Fibroblast of lung (primary cell): ENCODE measurements around the gene POP7. TPM values are rescaled to one million over a fixed set of nuclear protein-coding genes. Genes with fewer than 3 reads are reported as not detected.
"Not testable (repeated sequence)": the region's sequence is repeated elsewhere in the genome, so short reads cannot be mapped to it uniquely, and the experiment has no call there.

Experiments used
- DNase-seq, 2 donors: peaks; one replicate each; pipeline versions ENCODE4 v3.0.0 to v3.0.0-alpha.2; 2010; ENCODE audit warnings: low read depth in 2 of 2
- H2AFZ ChIP-seq: 2 replicates; pipeline ENCODE4 v1.5.1; 2012; ENCODE audit warnings: low read length, control low read depth, inconsistent platforms
- H3K27ac ChIP-seq: 2 replicates; pipeline ENCODE4 v1.5.1; 2011; ENCODE audit warnings: low read length, control low read depth; ENCODE audit not compliant: insufficient read depth
- H3K27me3 ChIP-seq: 2 replicates; pipeline ENCODE4 v1.5.1; 2011; ENCODE audit warnings: mild to moderate bottlenecking, low read length; ENCODE audit not compliant: control insufficient read depth, insufficient read depth
- H3K36me3 ChIP-seq: 2 replicates; pipeline ENCODE4 v1.5.1; 2011; ENCODE audit warnings: low read length; ENCODE audit not compliant: control insufficient read depth, insufficient read depth
- H3K4me1 ChIP-seq: 2 replicates; pipeline ENCODE4 v1.5.1; 2011; ENCODE audit warnings: low read length; ENCODE audit not compliant: control insufficient read depth, insufficient read depth; ENCODE audit errors: extremely low read depth
- H3K4me2 ChIP-seq: 2 replicates; pipeline ENCODE4 v1.5.1; 2011; ENCODE audit warnings: low read length, control low read depth; ENCODE audit not compliant: insufficient read depth; ENCODE audit errors: extremely low read depth
- H3K4me3 ChIP-seq, 4 experiments: fragments of 200-600 bp in 1 of 4; sonication (generic) in 1 of 4; replicated peaks in 1 of 4; 2 replicates each; pipeline ENCODE4 v1.5.1; 2011 to 2016; ENCODE audit warnings: low read length in 4 of 4, low read depth in 3 of 4, mild to moderate bottlenecking in 3 of 4, control low read depth in 2 of 4, inconsistent platforms in 1 of 4, mixed read lengths in 1 of 4; ENCODE audit not compliant: insufficient read depth in 1 of 4; ENCODE audit errors: control extremely low read depth in 1 of 4
- H3K79me2 ChIP-seq: 2 replicates; pipeline ENCODE4 v1.5.1; 2012; ENCODE audit warnings: mild to moderate bottlenecking, low read length, inconsistent platforms; ENCODE audit not compliant: control insufficient read depth, insufficient read depth
- H3K9ac ChIP-seq: 2 replicates; pipeline ENCODE4 v1.5.1; 2011; ENCODE audit warnings: mild to moderate bottlenecking, low read length, control low read depth; ENCODE audit not compliant: insufficient read depth
- H3K9me3 ChIP-seq: 2 replicates; pipeline ENCODE4 v1.5.1; 2012; ENCODE audit warnings: low read depth, low read length; ENCODE audit not compliant: control insufficient read depth, insufficient read depth
- H4K20me1 ChIP-seq: 2 replicates; pipeline ENCODE4 v1.5.1; 2011; ENCODE audit warnings: low read length; ENCODE audit not compliant: control insufficient read depth, insufficient read depth; ENCODE audit errors: extremely low read depth
- EZH2 ChIP-seq: IDR thresholded peaks from 2 replicates; pipeline ENCODE4 v1.5.1; 2012; ENCODE audit warnings: low read length, control low read depth, mild to moderate bottlenecking; ENCODE audit errors: missing control alignments
- polyA minus RNA-seq: library from RNA; depleted of rRNA, polyadenylated mRNA; stranded (reverse); fragments of >200 nt; gene quantifications from 2 replicates; pipeline ENCODE4 v1.2.3, GENCODE V29; 2011; ENCODE audit warnings: low replicate concordance
- polyA plus RNA-seq, 2 donors: library from polyadenylated mRNA; depleted of rRNA in 1 of 2; stranded (reverse) in 1 of 2; unstranded in 1 of 2; fragments of >200 nt; gene quantifications; 2 replicates each; pipeline ENCODE4 v1.2.1, GENCODE V29; 2011 to 2012; ENCODE audit warnings: missing spikeins in 1 of 2
- total RNA-seq: library from RNA; depleted of rRNA; stranded (reverse); fragments of >200 nt; gene quantifications from 2 replicates; pipeline ENCODE4 v1.2.1, GENCODE V29; 2014
- TF ChIP-seq, protein P1 (sequence below), 2 donors: IDR thresholded peaks in 1 of 2; conservative IDR thresholded peaks in 1 of 2; 1 replicate in 1 of 2; 2 replicates in 1 of 2; pipeline ENCODE4 v1.5.1; 2011 to 2012; ENCODE audit warnings: low read length in 2 of 2, control low read depth in 1 of 2, inconsistent platforms in 1 of 2, low read depth in 1 of 2, mild to moderate bottlenecking in 1 of 2

POP7 gene
- total RNA-seq (31.1 and 31.9 TPM in 2 replicates), polyA plus RNA-seq (19.4 and 22.9 TPM in 2 replicates), polyA minus RNA-seq (14.0 and 18.3 TPM in 2 replicates)
- 39.7 and 55.9 TPM in 2 replicates for polyA plus RNA-seq (2012)

DNA sequence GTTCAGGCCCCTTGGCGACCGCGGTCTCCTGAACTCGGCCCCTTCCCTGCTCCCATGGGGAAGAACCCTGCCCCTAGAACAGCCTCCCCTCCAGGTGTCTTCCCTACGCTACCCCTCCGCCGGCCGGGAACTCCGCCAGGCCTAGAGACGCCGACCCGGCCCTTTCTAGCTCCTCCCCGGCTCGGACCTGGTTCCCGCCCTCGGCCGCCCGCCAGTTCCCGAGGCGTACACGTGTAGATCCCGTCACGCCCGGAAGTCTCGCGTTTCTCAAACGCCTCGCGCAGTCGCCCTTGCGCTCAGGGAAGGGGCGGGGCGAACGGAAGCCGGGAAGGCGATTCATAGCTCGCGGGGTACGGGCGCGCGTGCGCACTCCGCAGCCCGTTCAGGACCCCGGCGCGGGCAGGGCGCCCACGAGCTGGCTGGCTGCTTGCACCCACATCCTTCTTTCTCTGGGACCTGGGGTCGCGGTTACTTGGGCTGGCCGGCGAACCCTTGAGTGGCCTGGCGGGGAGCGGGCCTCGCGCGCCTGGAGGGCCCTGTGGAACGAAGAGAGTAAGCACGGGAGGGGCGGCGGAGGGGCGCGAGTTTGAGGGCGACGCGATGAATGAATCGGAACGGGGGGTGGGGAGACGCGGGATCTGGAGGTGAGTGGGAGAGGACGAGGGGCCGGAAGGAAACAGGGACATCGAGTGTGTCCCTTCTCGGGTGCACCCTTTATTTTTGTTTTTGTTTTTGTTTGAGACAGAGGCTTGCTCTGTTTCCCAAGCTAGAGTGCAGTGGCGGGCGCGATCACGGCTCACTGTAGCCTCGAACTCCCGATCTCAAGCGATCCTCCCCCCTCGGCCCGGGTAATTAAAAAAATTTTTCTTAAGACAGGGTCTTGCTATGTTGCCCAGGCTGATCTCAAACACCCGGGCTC, at the start of gene POP7:
TSS of gene POP7 (plus strand) at position 369 of the 919 bp plus-strand sequence. CDS start 710 bp downstream, outside the sequence.
- H3K9ac ChIP-seq: peak within 1 kb of the TSS; percentile 74
- H3K4me1 ChIP-seq: no peaks in the 10 kb centered on the region
- H3K9me3 ChIP-seq: no peaks in the 10 kb centered on the region
- H3K27ac ChIP-seq: peak within 1 kb of the TSS; percentile 73
- TF ChIP-seq, protein P1, sequence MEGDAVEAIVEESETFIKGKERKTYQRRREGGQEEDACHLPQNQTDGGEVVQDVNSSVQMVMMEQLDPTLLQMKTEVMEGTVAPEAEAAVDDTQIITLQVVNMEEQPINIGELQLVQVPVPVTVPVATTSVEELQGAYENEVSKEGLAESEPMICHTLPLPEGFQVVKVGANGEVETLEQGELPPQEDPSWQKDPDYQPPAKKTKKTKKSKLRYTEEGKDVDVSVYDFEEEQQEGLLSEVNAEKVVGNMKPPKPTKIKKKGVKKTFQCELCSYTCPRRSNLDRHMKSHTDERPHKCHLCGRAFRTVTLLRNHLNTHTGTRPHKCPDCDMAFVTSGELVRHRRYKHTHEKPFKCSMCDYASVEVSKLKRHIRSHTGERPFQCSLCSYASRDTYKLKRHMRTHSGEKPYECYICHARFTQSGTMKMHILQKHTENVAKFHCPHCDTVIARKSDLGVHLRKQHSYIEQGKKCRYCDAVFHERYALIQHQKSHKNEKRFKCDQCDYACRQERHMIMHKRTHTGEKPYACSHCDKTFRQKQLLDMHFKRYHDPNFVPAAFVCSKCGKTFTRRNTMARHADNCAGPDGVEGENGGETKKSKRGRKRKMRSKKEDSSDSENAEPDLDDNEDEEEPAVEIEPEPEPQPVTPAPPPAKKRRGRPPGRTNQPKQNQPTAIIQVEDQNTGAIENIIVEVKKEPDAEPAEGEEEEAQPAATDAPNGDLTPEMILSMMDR (conservative IDR thresholded peaks at IDR 0.05 in 1 of 2, IDR thresholded peaks at IDR 0.05 in 1 of 2; ENCODE audit: low read depth in 1 of 2, low read length in 2 of 2): no peak
- TF ChIP-seq EZH2: no peak
- peaks cover 13% of the 10 kb centered on the region for H3K79me2 ChIP-seq
- peak within 1 kb of the TSS; percentile 88 for H2AFZ ChIP-seq
- peak within 1 kb of the TSS; percentile 96 for H3K4me2 ChIP-seq
- peaks cover 2% of the 10 kb centered on the region for H3K36me3 ChIP-seq
- peak within 1 kb of the TSS; percentile 49 to 93 (median 68) for H3K4me3 ChIP-seq
- H3K27me3 ChIP-seq: peaks cover 6% of the 10 kb centered on the region
- H4K20me1 ChIP-seq: no peaks in the 10 kb centered on the region
- peak; percentile 96 to 98 for DNase-seq

DNA sequence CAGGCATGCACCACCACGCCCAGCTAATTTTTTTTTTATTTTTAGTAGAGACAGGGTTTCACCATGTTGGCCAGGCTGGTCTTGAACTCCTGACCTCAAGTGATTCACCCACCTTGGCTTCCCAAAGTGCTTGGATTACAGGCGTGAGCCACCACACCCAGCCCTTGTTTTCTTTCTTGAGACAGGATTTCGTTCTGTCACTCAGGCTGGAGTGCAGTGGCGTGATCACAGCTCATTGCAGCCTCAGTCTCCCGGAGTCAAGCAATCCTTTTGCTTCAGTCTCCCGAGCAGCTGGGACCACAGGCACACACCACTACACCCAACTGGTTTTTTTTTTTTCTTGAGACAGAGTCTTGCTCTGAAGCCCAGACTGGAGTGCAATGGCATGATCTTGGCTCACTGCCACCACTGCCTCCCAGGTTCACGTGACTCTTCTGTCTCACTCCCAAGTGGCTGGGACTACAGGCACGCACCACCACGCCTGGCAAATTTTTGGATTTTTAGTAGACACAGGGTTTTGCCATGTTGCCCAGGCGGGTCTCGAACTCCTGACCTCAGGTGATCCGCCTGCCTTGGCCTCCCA, 43.6 kb upstream of the POP7 start:
- not testable (repeated sequence) for H4K20me1 ChIP-seq, H3K79me2 ChIP-seq

DNA sequence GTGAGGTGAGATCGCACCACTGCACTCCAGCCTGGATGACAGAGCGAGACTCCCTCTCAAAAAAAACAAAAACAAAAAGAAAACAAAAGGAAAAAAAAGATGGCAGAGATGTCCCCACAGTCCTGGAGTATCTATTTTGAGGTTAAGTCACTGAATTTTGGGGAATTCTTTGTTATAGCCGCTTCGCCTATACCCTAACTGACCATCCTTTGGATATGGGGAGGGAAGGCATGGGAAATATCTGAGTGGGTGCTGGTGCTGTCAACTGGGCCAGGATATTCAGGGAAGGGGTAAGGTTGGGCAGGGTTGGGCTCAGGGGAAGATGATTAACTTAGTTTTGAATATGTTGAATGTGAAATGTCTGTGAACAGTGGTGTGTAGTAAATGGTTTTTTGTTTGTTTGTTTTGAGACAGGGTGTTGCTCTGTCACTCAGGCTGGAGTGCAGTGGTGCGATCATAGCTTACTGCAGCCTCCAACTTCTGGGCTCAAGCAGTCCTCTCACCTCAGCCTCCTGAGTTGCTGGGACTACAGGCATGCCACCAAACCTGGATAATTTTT, 40.7 kb upstream of the POP7 start:
- no peaks in the 10 kb centered on the region for H3K36me3 ChIP-seq
- H3K9ac ChIP-seq: no peak overlapping the region
- H3K9me3 ChIP-seq: no peaks in the 10 kb centered on the region
- H3K4me3 ChIP-seq: no peak overlapping the region
- no peaks in the 10 kb centered on the region for H3K4me1 ChIP-seq
- no peaks in the 10 kb centered on the region for H3K27me3 ChIP-seq
- no peak overlapping the region for H3K4me2 ChIP-seq
- H2AFZ ChIP-seq: no peak overlapping the region
- no peak for TF ChIP-seq EZH2
- TF ChIP-seq, protein P1 (conservative IDR thresholded peaks at IDR 0.05 in 1 of 2, IDR thresholded peaks at IDR 0.05 in 1 of 2; ENCODE audit: low read depth in 1 of 2, low read length in 2 of 2): no peak
- no peaks in the 10 kb centered on the region for H3K79me2 ChIP-seq
- no peaks in the 10 kb centered on the region for H4K20me1 ChIP-seq
- H3K27ac ChIP-seq: no peak overlapping the region
- DNase-seq: no peak

More for the DNA sequence above, 43.6 kb upstream of the POP7 start:
- not testable (repeated sequence) for H2AFZ ChIP-seq, H3K4me3 ChIP-seq, H3K36me3 ChIP-seq, H3K9ac ChIP-seq, DNase-seq, H3K27ac ChIP-seq, H3K9me3 ChIP-seq, H3K4me1 ChIP-seq, H3K4me2 ChIP-seq, H3K27me3 ChIP-seq
